ENCODE measurements around the gene OPRL1.

The OPRL1 gene

GRCh38 chr20:64080813-64081623, 1.1 kb downstream of the OPRL1 start:
- H3K36me3 ChIP-seq (ENCODE audit: control insufficient read depth in 2 of 2, insufficient read depth in 1 of 2, low read length in 2 of 2) = peaks cover 0 to 2% of the 10 kb centered on the region in 2 experiments; a peak in 1 of 3 replicates
- no peaks in the 10 kb centered on the region for H3K9me3 ChIP-seq (ENCODE audit: control insufficient read depth, insufficient read depth, low read depth, low read length)
- POLR2A ChIA-PET = interaction anchor here (1.8 to 2.9 kb wide), 2 partner anchors 18 to 19 kb away, joined by 6 to 13 read pairs; partner anchors contain the start of gene TCEA2
- H3K27ac ChIP-seq (ENCODE audit: extremely low read depth, low read depth, low read length) = no peak overlapping the region
- no peak for TF ChIP-seq ZNF146 (tag by site-specific recombination; IDR thresholded peaks at IDR 0.05)
- TF ChIP-seq, protein P1, sequence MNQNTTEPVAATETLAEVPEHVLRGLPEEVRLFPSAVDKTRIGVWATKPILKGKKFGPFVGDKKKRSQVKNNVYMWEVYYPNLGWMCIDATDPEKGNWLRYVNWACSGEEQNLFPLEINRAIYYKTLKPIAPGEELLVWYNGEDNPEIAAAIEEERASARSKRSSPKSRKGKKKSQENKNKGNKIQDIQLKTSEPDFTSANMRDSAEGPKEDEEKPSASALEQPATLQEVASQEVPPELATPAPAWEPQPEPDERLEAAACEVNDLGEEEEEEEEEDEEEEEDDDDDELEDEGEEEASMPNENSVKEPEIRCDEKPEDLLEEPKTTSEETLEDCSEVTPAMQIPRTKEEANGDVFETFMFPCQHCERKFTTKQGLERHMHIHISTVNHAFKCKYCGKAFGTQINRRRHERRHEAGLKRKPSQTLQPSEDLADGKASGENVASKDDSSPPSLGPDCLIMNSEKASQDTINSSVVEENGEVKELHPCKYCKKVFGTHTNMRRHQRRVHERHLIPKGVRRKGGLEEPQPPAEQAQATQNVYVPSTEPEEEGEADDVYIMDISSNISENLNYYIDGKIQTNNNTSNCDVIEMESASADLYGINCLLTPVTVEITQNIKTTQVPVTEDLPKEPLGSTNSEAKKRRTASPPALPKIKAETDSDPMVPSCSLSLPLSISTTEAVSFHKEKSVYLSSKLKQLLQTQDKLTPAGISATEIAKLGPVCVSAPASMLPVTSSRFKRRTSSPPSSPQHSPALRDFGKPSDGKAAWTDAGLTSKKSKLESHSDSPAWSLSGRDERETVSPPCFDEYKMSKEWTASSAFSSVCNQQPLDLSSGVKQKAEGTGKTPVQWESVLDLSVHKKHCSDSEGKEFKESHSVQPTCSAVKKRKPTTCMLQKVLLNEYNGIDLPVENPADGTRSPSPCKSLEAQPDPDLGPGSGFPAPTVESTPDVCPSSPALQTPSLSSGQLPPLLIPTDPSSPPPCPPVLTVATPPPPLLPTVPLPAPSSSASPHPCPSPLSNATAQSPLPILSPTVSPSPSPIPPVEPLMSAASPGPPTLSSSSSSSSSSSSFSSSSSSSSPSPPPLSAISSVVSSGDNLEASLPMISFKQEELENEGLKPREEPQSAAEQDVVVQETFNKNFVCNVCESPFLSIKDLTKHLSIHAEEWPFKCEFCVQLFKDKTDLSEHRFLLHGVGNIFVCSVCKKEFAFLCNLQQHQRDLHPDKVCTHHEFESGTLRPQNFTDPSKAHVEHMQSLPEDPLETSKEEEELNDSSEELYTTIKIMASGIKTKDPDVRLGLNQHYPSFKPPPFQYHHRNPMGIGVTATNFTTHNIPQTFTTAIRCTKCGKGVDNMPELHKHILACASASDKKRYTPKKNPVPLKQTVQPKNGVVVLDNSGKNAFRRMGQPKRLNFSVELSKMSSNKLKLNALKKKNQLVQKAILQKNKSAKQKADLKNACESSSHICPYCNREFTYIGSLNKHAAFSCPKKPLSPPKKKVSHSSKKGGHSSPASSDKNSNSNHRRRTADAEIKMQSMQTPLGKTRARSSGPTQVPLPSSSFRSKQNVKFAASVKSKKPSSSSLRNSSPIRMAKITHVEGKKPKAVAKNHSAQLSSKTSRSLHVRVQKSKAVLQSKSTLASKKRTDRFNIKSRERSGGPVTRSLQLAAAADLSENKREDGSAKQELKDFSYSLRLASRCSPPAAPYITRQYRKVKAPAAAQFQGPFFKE (tag by site-specific recombination; IDR thresholded peaks at IDR 0.05; ENCODE audit: borderline replicate concordance) = no peak
- TF ChIP-seq, protein P2, sequence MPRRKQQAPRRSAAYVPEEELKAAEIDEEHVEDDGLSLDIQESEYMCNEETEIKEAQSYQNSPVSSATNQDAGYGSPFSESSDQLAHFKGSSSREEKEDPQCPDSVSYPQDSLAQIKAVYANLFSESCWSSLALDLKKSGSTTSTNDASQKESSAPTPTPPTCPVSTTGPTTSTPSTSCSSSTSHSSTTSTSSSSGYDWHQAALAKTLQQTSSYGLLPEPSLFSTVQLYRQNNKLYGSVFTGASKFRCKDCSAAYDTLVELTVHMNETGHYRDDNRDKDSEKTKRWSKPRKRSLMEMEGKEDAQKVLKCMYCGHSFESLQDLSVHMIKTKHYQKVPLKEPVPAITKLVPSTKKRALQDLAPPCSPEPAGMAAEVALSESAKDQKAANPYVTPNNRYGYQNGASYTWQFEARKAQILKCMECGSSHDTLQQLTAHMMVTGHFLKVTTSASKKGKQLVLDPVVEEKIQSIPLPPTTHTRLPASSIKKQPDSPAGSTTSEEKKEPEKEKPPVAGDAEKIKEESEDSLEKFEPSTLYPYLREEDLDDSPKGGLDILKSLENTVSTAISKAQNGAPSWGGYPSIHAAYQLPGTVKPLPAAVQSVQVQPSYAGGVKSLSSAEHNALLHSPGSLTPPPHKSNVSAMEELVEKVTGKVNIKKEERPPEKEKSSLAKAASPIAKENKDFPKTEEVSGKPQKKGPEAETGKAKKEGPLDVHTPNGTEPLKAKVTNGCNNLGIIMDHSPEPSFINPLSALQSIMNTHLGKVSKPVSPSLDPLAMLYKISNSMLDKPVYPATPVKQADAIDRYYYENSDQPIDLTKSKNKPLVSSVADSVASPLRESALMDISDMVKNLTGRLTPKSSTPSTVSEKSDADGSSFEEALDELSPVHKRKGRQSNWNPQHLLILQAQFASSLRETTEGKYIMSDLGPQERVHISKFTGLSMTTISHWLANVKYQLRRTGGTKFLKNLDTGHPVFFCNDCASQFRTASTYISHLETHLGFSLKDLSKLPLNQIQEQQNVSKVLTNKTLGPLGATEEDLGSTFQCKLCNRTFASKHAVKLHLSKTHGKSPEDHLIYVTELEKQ (tag by site-specific recombination; IDR thresholded peaks at IDR 0.05; ENCODE audit: borderline replicate concordance) = no peak
- TF ChIP-seq OVOL3 (tag by site-specific recombination; IDR thresholded peaks at IDR 0.05) = no peak
- peak; percentile 85 for TF ChIP-seq BCL11A (tag by site-specific recombination; IDR thresholded peaks at IDR 0.05; ENCODE audit: low read depth)
- TF ChIP-seq BCL11B (tag by site-specific recombination; IDR thresholded peaks at IDR 0.05; ENCODE audit: low read depth) = peak; percentile 69
- TF ChIP-seq, protein P3, sequence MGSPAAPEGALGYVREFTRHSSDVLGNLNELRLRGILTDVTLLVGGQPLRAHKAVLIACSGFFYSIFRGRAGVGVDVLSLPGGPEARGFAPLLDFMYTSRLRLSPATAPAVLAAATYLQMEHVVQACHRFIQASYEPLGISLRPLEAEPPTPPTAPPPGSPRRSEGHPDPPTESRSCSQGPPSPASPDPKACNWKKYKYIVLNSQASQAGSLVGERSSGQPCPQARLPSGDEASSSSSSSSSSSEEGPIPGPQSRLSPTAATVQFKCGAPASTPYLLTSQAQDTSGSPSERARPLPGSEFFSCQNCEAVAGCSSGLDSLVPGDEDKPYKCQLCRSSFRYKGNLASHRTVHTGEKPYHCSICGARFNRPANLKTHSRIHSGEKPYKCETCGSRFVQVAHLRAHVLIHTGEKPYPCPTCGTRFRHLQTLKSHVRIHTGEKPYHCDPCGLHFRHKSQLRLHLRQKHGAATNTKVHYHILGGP (tag by site-specific recombination; IDR thresholded peaks at IDR 0.05) = no peak
- no peak for TF ChIP-seq ZNF2 (tag by site-specific recombination; IDR thresholded peaks at IDR 0.05)
- TF ChIP-seq GLIS2 (tag by site-specific recombination; IDR thresholded peaks at IDR 0.05) = peak; percentile 34; the same call in 1 of the 2 replicates
- TF ChIP-seq ZFP37 (tag by site-specific recombination; IDR thresholded peaks at IDR 0.05) = no peak
- TF ChIP-seq ZBTB17 (tag by site-specific recombination; IDR thresholded peaks at IDR 0.05) = no peak
- no peak for TF ChIP-seq HOXD13 (CRISPR knock-in tag; IDR thresholded peaks at IDR 0.05; ENCODE audit: borderline replicate concordance)
- TF ChIP-seq, protein P4, sequence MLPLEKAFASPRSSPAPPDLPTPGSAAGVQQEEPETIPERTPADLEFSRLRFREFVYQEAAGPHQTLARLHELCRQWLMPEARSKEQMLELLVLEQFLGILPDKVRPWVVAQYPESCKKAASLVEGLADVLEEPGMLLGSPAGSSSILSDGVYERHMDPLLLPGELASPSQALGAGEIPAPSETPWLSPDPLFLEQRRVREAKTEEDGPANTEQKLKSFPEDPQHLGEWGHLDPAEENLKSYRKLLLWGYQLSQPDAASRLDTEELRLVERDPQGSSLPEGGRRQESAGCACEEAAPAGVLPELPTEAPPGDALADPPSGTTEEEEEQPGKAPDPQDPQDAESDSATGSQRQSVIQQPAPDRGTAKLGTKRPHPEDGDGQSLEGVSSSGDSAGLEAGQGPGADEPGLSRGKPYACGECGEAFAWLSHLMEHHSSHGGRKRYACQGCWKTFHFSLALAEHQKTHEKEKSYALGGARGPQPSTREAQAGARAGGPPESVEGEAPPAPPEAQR (tag by site-specific recombination; IDR thresholded peaks at IDR 0.05) = no peak
- no peak for TF ChIP-seq ZNF174 (tag by site-specific recombination; IDR thresholded peaks at IDR 0.05)
- TF ChIP-seq ZNF629 (tag by site-specific recombination; IDR thresholded peaks at IDR 0.05) = no peak
- no peak for TF ChIP-seq ZNF837 (tag by site-specific recombination; IDR thresholded peaks at IDR 0.05)
- TF ChIP-seq ZNF596 (tag by site-specific recombination; IDR thresholded peaks at IDR 0.05) = no peak
- no peak for TF ChIP-seq ZNF132 (tag by site-specific recombination; IDR thresholded peaks at IDR 0.05; ENCODE audit: borderline replicate concordance)
- TF ChIP-seq ZNF423 (tag by site-specific recombination; IDR thresholded peaks at IDR 0.05) = no peak
- no peak for TF ChIP-seq ZNF561 (tag by site-specific recombination; IDR thresholded peaks at IDR 0.05; ENCODE audit: borderline replicate concordance)
- TF ChIP-seq ZNF548 (tag by site-specific recombination; IDR thresholded peaks at IDR 0.05) = no peak
- TF ChIP-seq RBAK (tag by site-specific recombination; IDR thresholded peaks at IDR 0.05) = no peak
- TF ChIP-seq ZNF138 (tag by site-specific recombination; IDR thresholded peaks at IDR 0.05; ENCODE audit: borderline replicate concordance) = no peak
- CTCF ChIA-PET = interaction anchor here (0.7 to 1.1 kb wide), 4 partner anchors 11 to 41 kb away, joined by 3 read pairs; no protein-coding TSS in a partner anchor
- no peak overlapping the region for H3K4me3 ChIP-seq (ENCODE audit: low read depth, low read length)
- peaks cover 10% of the 10 kb centered on the region for H3K4me1 ChIP-seq (ENCODE audit: control insufficient read depth, insufficient read depth, low read length)

Data from HEK293 (cell line).